Measurements from ENCODE around the gene CCNY.

GRCh38 chr10:35562427-35562826 is 226.1 kb downstream of the CCNY start:
- TF ChIP-seq CTCF (IDR thresholded peaks at IDR 0.05): no peak
- TF ChIP-seq EP300 (IDR thresholded peaks at IDR 0.05): no peak
- TF ChIP-seq POLR2A (IDR thresholded peaks at IDR 0.05): no peak
- no peak for TF ChIP-seq POLR2AphosphoS5 (IDR thresholded peaks at IDR 0.05)
